ENCODE data around the gene PRR14.
A peak's percentile ranks its signal among the peaks of the same experiment; 100 is the strongest.
"Not testable (repeated sequence)": the region's sequence is repeated elsewhere in the genome, so short reads cannot be mapped to it uniquely, and the experiment has no call there.

The PRR14 gene

DNA sequence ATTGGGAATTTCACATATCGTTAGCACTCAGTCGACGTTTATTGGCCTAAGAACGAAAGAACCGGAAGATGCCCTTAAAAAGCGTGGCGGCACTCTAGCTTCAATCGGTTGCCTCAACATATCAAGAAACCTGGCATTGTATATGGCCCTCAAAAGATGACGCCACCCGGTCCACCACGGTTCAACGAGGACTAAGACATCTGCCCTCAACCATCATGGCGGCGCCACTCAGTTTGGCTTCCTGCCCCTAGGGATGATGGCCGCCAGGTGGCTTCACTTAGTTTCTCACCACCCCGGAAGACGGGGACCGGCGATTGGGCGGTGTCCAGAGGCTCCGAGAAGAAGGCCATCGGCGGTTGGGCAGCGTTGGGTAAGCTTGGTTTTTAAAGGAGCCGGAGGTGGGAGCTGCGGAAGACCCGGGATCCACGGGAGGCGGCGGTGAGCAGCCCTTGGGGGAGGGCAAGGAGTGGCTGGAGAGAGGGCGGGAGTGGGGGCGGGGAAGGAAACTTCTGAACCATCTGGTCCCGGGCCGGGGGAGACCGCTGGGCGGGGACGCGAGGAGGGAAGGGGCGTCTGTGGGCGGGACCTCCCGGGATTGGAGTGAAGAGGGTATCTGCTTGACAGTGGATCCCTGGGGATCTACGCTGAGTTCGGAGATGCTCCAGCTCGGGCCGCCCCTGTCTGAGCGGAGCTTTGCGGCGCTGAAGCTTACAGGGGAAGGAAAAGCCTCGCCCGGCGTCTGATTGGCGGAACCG, at the start of gene PRR14:
Gene PRR14, plus strand, starts transcription at position 592 of the 755 bp plus-strand sequence. CDS start 686 bp downstream, outside the sequence.
- peak; percentile 98 for DNase-seq

DNA sequence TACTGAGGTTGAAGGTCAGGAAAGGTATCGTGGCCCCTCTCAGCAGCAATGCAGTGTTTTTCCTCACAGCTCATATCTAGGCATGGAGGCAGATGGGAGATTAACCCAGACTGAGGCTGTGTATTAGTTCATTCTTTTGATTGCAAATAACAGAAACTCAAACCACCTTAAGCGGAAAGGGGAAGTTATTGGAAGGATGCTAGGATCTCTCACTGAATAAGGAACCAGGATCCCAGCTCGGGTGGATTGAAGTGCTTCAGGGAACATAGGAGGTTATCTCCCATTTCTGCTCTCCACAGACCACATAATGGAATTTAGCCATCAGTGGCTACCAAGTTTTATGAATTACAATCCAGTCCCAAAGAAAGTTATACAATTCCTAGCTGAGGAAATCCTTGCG, 48.8 kb upstream of the PRR14 start:
- DNase-seq: no peak

DNA sequence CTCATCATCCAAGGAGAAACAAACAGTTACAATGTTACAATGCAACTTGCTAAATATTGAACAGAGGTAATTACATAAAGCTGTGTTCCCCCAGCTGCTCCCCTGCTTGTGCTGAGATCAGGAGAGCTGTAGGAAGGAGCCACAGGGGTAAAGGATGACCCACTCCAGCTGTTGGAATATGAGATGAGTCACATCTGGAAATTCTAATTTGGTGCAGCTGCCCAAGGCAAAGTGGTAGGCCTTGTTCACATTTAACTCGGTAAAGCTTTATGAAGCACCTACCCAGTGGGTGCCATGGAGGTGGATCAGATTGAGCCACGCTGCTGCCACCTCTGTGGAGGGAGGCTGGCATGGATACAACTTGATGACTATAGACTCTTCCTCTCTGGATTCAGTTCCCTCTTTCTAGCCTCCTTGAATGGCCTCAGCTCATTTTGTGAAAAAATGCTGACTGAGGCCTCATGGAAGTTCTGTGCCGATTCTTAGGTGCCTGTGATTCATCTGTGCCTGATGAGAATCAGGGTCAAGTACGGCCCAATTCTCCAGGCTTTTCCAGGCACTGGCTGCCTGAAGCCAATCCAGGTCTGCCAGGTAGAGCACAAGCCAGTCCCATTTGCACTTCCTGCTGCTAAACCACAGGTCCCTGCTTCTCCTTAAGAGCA, 48.0 kb upstream of the PRR14 start:
- no peak for DNase-seq

DNA sequence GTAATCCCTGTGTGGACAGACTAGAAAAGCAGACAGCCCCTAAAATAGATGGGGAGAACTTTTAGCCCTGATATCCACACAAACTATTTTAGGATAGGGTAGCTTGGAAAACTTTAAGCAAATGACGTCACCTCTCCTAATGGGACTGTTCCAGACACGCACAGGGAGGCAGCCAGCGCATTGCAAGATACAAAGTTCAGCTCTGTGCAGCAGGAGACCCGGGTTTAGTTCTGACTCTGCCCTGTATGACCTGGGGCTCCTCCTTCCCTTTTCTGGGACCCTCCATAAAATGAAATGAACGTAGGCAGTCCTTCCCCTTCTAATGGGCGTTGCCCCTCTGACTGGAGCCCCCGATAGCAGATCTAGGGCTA, 46.8 kb upstream of the PRR14 start:
- DNase-seq: no peak

DNA sequence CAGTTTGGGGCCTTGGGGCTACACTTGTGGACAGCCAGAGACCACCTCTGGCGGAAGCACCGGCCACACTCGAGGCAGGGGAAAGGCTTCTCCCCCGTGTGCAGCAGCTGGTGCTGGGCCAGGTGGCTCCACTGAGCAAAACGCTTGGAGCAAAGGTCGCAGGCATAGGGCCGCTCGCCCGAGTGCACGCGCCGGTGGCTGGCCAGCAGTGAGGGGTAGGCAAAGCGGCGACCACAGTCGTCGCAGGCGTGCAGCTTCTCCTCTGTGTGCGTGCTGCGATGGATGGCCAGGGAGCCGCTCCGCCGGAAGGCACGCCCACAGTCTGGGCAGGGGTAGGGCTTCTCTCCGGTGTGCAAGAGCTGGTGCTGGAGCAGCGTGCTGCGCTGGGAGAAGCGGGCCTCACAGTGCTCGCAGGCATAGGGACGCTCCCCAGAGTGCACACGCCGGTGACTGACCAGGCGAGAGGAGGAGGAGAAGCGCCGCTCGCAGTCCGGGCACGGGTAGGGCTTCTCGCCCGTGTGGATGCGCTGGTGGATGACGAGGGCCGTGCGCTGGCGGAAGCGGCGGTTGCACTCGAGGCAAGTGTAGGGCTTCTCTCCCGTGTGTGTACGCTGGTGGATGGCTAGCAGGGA, 46.3 kb upstream of the PRR14 start:
- no peak for DNase-seq

DNA sequence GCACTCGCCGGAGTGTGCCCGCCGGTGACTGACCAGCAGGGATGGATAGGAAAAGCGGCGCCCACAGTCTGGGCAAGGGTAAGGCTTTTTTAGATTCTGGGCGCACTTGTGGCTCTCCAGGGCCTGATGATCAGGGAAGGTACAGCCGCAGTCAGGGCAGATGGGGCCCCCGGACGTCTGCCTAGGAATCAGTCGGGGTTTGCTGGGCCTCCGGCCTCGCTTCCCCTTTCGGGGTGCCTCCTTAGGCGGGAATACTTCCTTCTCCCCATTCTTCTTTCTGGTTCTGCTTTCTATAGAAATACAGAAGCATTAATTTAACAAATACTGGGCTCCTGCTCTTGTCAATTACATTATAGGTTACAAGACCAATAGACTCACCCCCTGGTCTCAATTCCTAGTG, 45.6 kb upstream of the PRR14 start:
- no peak for DNase-seq

DNA sequence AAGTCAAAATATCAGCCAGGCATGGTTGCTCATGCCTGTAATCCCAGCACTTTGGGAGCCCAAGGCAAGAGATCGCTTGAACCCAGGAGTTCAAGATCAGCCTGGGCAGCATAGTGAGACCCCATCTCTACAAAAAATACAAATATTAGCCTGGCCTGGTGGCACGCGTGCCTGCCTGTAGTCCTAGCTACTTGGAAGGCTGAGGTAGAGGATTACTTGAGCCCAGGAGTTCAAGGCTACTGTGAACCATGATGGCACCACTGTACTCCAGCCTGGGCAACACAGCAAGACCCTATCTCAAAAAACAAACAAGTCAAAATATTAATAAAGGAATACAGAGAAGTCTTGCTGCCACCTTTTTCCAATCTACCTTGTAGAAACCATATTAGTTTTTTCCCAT, 44.8 kb upstream of the PRR14 start:
- DNase-seq: no peak

DNA sequence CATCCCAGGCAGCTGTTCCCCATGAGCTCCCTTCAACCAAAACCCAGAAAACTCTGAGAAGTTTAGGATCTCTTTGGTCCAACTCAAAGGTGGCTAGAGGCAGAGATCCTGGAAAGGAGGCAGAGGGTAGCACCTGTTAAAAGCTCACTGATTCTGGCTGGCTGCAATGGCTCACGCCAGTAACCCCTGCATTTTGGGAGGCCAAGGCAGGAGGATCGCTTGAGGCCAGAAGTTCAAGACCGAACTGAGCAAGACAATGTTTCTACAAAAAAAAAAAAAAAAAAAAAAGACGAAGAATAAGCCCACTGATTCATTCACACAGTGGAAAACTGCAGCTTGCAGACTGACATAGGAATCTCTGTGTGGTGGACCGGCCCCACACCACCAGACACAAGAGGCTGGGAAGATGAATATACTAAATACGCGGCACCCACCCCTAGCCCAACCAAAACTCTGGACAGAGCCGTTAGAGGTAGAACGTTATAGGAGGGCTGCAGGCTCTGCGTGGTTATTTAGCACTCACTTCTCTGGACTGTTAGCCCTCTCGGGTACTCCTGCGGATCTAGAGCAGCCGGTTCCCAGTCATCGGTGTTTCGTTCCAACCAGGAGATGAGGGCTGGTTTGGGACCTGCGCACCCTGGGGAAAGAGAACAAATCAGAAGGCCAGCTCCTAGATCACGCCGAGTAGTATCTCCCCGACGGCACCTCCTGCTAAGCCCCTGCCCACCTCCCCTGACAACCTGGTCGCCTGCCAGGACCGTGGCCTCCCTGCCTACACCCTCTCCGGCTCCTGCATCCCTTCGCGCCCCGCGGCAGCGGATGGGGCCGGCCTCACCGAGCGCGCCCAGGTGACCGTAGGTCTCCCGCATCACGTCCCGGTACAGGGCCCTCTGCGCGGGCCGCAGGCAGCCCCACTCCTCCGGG, 41.5 kb upstream of the PRR14 start:
- peak; percentile 48 for DNase-seq

DNA sequence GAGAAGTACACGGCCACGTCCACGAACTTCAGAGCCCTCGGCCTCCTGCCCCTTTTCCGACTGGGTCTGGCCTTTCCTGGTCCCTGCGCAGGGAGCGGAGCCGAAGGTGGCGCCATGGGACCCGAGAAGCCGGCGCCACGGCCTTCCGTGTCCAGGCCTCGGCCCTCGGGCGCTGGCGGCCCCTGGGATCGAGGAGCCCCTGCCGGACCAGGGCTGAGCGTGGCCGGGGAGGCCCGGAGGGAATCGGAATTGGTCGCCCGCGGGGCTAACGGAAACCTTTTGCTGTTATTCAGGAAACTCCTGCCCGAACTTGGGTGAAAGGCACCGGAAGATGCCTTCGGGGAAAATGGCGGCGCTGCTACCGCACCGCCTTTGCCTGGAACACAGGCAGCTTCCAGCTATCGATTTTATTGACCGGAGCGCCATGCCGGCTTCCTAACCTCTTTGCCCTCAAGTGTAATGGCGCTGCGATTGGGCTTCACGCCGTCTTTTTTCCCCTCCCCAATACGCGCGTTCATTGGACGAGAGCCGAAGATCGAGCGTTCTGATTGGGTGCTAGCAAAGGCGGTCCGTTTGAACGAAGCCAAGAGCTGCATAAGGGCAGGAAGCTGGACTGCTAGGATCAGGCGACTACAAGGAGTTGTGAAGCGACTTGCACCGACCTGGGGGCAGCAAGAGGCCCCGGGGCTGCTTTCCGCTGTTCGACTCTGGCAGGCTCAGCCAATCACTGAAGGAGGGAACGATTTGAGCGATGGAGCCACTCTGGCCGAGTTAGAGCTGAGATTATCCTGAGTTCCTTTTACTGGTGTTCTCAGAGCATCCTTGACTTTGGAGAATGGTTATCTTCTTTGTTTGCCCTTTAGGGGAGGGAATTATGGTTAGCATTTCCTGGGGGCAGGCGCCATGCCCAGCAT, 40.6 kb upstream of the PRR14 start, which contains the start of gene ZNF689:
Gene ZNF689, minus strand, starts transcription at position 464 of the 914 bp plus-strand sequence. Its CDS starts 348 bp downstream, at position 116.
- DNase-seq: peak; percentile 91

DNA sequence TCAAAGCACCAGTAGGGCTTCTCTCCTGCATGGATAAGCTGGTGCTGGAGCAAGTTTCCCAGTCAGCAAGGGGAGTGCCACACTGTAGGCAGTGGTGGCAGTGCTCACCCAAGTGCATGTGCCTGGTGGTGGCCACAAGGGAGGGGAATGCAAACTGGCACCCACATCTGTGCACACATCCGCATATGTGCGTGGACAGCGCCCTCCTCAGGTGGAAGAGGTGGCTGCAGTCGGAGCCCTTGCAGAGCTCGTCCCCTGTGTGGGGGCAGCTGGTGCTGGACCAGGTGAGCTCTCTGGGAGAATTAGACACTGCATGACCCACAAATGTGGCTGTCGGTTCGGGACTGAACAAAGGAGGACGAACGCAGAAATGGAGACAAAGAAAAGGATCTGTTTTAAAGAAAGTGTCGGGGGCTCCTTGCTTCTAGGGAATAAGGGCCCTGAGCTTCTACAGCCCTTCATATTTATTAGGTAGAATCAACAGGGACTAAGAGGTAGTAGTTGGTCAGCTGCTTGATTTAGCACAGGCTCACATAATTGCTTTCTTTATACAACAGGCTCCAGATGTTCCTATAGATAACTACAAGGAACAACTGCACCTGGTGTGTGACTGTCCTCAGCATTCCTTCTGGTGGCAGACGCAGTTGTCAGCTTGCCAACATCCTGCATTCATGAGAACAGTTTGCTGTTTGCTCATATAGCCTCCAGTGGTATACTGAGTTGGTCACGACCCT, 35.2 kb upstream of the PRR14 start:
- DNase-seq: peak; percentile 69

DNA sequence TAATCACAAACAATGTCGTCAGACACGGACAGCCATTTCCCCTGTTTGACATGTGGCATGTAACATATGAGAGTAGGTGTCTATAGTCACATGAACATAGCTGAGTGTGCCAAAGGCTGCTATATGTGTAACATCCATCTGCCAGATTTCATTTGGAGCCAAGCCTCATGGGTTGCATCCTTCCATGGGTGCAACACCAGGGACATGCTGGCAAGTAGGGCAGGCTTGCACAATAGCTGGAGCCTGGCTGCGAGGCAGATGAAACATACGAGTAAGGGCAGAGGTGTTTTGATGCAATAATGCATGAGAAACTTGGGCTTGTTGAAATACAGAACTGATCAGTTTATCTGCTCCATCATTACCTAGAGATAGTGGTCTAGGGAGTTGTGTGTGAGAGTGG, 31.6 kb upstream of the PRR14 start:
- no peak for DNase-seq

DNA sequence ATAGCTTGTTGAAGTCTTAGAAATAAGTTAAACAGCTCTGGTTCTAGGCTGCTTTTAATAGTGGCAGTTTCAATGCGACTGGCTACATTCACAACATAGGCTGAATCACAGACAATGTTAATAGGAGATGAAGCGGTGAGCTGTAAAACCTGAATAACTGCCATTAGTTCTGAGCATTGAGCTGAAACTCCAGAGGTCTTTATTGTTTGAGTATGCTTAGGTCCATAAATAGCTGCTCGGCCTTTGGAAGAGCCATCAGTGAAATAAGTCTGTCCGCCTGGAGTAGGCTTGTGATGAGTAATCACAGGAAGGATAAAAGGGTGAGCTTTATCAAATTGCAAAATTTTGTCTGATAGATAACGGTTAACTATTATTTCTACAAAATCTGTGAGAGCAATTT, 31.1 kb upstream of the PRR14 start:
- DNase-seq: no peak

DNA sequence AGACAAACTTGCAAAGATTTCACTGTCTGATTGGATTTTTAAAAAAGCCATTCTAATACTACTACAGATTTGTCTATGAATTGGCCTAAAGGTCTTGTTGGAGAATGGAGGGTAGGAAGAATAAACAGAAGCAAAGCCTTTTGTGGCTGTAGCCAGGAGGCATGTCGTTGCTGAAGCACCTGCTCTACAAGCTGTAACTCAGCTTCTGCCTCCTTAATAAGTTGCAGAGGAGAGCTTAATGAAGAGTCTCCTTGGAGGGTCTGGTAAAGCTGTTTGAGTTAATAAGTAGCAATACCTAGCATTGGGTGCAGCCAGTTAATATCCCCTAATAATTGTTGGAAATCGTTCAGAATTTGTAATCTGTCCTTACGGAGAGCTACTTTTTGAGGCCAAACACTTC, 30.6 kb upstream of the PRR14 start:
- no peak for DNase-seq

DNA sequence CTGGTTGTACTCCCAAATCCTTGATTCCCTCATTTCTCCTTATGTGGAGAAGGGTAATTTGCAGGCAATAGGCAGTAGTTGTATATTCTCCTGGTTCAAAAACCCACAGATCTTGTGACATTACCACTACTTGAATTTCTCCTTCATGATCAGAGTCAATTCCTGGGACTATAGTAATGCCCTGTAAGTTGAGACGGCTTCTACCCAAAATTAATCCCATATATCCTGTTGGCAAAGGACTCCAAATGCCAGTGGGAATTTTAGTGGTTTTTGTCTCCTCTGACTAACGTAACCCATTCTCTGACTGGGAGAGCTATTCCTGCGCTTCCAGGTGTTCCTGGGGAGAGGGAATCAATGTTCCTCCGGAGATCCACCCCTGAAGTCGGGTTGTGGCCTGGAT, 29.0 kb upstream of the PRR14 start:
- DNase-seq: no peak

DNA sequence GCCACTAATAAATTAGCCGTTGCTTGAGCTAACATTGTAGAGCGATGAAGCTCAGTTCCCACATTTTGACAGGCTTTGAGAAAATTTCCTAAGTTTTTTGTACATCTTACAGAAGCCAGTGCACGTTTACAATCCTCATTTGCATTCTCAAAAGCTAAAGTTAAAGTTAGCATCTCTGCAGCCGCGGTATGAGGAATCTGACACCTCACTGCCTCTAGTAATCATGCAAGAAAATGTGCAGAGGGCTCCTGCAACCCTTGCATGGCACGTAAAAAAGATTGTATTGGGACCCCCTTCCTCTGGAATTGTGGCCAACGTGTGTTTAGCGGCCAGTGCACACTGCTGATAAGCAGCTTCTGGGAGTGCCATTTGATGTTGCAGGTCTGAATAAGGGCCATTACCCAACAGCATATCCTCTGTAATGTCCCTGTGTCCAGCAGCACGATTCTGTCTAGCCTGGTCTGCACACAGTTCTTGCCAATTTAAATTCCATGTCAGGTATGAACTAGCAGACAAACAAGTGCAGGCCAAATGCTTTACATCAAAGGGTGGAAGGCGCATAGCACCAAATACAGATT, 28.2 kb upstream of the PRR14 start:
- DNase-seq: no peak

DNA sequence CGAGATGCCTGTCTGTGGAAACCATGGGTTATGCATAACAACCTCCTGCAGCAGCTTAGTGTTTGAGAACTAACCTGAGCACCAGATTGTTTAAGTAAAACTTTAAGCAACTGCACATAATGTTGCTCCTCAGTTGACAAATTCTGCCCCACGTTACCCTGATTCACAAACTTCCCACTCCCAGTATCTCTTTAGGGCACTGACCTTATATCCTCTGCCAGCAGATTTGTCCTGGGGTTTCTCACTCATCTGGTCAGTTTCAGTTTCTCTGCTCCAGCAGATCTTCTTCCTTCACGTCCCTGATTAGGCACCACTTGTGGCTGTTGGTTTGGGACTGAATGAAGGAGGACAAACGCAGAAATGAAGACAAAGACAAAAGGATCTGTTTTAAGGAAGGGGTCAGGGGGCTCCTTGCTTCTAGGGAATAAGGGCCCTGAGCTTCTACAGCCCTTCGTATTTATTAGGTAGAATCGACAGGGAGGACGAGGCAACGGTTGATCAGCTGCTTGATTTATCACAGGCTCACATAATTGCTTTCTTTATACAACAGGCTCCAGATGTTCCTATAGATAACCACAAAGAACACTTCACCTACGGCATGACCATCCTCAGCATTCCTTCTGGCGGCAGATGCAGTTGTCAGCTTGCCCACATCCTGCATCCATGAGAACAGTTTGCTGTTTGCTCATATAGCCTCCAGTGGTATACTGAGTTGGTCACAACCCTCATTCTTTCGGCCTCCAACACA, 27.1 kb upstream of the PRR14 start:
- no peak for DNase-seq

DNA sequence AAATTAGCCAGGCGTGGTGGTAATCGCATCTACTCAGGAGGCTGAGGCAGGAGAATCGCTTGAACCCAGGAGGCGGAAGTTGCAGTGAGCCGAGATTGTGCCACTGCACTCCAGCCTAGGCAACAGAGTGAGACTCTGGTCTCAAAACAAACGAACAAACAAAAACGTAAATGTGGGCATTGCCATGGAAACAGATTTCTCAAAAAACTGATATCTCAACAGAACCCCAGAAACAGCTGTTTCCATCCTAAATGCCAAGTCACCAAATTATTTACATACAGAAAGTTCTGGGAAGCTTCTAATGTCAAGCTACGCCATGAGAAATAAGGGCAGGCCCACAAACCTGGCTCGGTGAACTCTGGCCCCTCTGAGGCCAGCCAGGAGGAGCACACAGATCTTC, 24.5 kb upstream of the PRR14 start:
- no peak for DNase-seq

DNA sequence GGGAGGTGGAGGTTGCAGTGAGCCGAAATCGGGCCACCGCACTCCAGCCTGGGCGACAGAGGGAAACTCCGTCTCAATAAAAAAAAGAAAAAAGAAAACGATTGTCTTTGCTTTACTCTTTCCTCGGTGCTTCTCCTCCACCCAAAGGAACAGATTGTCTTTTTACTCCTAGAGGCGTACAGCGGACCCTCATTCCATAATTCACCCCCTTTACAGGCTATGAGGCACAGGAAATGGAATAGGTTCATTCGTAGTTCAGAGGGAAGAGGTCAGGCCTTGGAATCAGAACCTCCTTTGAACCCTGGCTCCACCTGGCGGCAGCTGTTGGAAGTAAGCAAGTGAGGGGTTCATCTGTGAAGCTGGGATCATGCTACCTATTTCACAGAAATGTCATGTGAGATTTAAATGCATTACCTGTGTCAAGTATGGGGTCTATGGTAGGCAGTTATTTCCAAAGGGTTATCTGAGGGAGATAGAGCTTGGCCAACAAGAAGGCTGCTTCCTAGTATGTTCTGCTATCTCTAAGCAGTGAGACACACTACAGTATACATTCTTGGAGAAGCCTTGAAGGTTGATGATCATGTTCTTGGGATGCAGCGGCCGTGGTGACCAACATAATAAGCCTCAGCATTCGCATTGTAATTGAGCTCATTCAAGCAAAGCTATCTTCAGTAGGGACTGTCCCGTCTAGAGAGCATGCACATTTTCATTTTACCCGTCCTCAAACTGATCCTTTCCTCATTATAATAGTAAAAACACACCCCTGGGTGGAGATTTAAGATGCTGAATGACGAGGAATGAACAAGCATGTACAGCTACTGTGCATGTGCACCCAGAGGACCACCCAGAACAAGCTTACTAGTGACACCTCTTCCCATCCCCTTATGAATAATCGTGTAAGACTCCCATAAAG, 21.9 kb upstream of the PRR14 start:
- peak; percentile 89 for DNase-seq

DNA sequence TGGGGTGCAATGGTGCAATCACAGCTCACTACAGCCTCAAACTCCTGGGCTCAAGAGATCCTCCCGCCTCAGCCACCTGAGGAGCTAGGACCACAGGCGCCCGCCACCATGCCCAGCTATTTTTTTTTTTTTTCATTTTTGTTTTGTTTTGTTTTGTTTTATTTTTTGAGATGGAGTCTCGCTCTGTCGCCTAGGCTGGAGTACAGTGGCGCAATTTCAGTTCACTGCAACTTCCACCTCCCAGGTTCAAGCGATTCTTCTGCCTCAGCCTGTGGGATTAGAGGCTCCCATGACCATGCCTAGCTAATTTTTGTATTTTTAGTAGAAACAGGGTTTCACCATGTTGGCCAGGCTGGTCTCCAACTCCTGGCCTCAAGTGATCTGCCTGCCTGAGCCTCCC, 18.3 kb upstream of the PRR14 start:
- DNase-seq: not testable (repeated sequence)

Measured in activated naive CD4-positive, alpha-beta T cell treated with anti-CD3 and anti-CD28 coated beads, Interleukin-2, amount 50 U/mL, for 16 hours (primary cell).